Heart left ventricle (tissue), 16 donors: ENCODE data around the gene FMO2. TPM values are rescaled to one million over a fixed set of nuclear protein-coding genes. Genes with fewer than 3 reads are reported as not detected.

Experiments used
- ATAC-seq, 4 donors: fragments of 200-7000 bp; cut with Tn5 transposase; one replicate each; pipeline ENCODE4 v1.9.1; 2020 to 2022; ENCODE audit warnings: moderate library complexity in 4 of 4, mild to moderate bottlenecking in 3 of 4, moderate number of reproducible peaks in 1 of 4
- DNase-seq, 5 donors: peaks; one replicate each; pipeline ENCODE4 v3.0.0-alpha.2; 2020
- H3K27ac ChIP-seq, 12 donors: fragments of 200-600 bp; sonication (generic) in 4 of 12; one replicate each; pipeline versions ENCODE4 v1.5.0 to v1.8.0; 2016 to 2022; ENCODE audit warnings: mild to moderate bottlenecking in 2 of 12
- H3K27me3 ChIP-seq, 9 donors: fragments of 200-600 bp; sonication (generic) in 2 of 9; one replicate each; pipeline versions ENCODE4 v1.5.1 to v1.8.0; 2016 to 2022; ENCODE audit warnings: mild to moderate bottlenecking in 3 of 9
- H3K36me3 ChIP-seq, 9 donors: fragments of 200-600 bp; sonication (generic) in 2 of 9; one replicate each; pipeline versions ENCODE4 v1.5.0 to v1.8.0; 2018 to 2022; ENCODE audit warnings: mild to moderate bottlenecking in 2 of 9
- H3K4me1 ChIP-seq, 12 donors: fragments of 200-600 bp; sonication (generic) in 4 of 12; one replicate each; pipeline versions ENCODE4 v1.5.0 to v1.8.0; 2016 to 2022; ENCODE audit warnings: mild to moderate bottlenecking in 3 of 12
- H3K4me3 ChIP-seq, 12 donors: fragments of 200-600 bp; sonication (generic) in 4 of 12; one replicate each; pipeline versions ENCODE4 v1.5.0 to v1.8.0; 2017 to 2022; ENCODE audit warnings: mild to moderate bottlenecking in 9 of 12, moderate library complexity in 4 of 12
- H3K9me3 ChIP-seq, 12 donors: fragments of 200-600 bp; sonication (generic) in 4 of 12; one replicate each; pipeline versions ENCODE4 v1.5.0 to v1.8.0; 2016 to 2022; ENCODE audit warnings: mild to moderate bottlenecking in 1 of 12
- CTCF ChIP-seq, 12 donors: fragments of 200-600 bp; sonication (generic) in 4 of 12; IDR thresholded peaks; one replicate each; pipeline versions ENCODE4 v1.5.0 to v1.8.0; 2018 to 2022; ENCODE audit warnings: antibody characterized with exemption in 12 of 12, mild to moderate bottlenecking in 5 of 12
- POLR2A ChIP-seq, 2 donors: fragments of 450-650 bp; IDR thresholded peaks; one replicate each; pipeline ENCODE4 v1.6.1; 2017; ENCODE audit warnings: antibody characterized with exemption in 2 of 2, mild to moderate bottlenecking in 2 of 2, moderate library complexity in 2 of 2
- WGBS, 4 donors: extraction: QIAGEN DNeasy Blood & Tissue Kit in 2 of 4; methylation state at CpG; one replicate each; pipeline versions ENCODE4 v1.1.5 to v1.1.7; 2013 to 2018; 5-methylcytosine and 5-hydroxymethylcytosine counted together
- intact Hi-C, 10 donors: fragments of 100-400 bp; cut with DNase I; formaldehyde crosslinking; loops; one replicate each; pipeline versions ENCODE4 v1.11.1 to v1.14.2; 2022
- long read RNA-seq, 3 donors: library from polyadenylated mRNA; unstranded; transcript quantifications; one replicate each; pipeline ENCODE4 v2.0.0, GENCODE V29; 2020 to 2021
- polyA plus RNA-seq, 2 donors: library from polyadenylated mRNA; stranded (reverse); fragments of 200-250 nt; gene quantifications; one replicate each; pipeline ENCODE4 v1.2.3, GENCODE V29; 2013
- total RNA-seq, 9 donors: library from RNA; depleted of rRNA in 2 of 9; stranded (reverse); fragments of >200 nt in 2 of 9; fragmentation: NEBNext Ultra II Directional in 3 of 9; extraction: Animal tissue kit (Norgen Biotek cat#: 25700) in 3 of 9; gene quantifications; one replicate each; pipeline versions ENCODE4 v1.1.0 to v1.2.4, GENCODE V29; 2016 to 2023
- donor health status: ischemic (EF 13 %, LVEDD 7.1; RV severe dilation, severe dysfunction).
- donor health status: healthy with polysubstance abuse.
- donor health status: DM: no; HTN: yes; CAD: no.
- donor health status: DM: no; HTN: no; CAD: no.
- donor health status: ischemic (EF 25% LVEDD 6.9; RV normal size, moderate dysfunction).
- donor health status: ischemic (EF 25% LVEDD 5.7; RV mildly dilated, moderate dysfunction).
- donor health status: healthy.
- donor health status: DM: yes; HTN: yes; CAD: no.
- donor health status: ischemic (EF 35%, LVEDD 5.7; RV mildly dilated, moderate dysfunction).
- donor health status: nonischemic (EF 11% LVEDD 7.7; RV severe dilation, severe dysfunction).
- donor health status: DM: yes; HTN: yes; CAD: no.
- donor health status: PGD.
- donor health status: ischemic (EF 29% LVEDD 5.4; RV normal size, mild dysfunction).
- donor health status: nonischemic (EF 23%, LVEDD 6.1; RV moderate dilation, normal function).

The FMO2 gene
- 10 to 100 TPM; 17.8 to 65.6 (median 31.3) TPM for total RNA-seq
- 10 to 100 TPM in 1 of 2 donors, 1 to 10 TPM in 1; 7.5 to 24.4 TPM for polyA plus RNA-seq
- long read RNA-seq, donor 1, transcript FMO2-201 (9 exons, 3,851 nt): major isoform, 7 of 28 reads
- long read RNA-seq, donor 1, partial matches to known transcripts: 7 of 28 reads
- long read RNA-seq, donor 1, other reads (novel, unspliced or antisense): 14 of 28 reads
- long read RNA-seq, donor 2, transcript FMO2-201 (9 exons, 3,851 nt): major isoform, 29 of 65 reads
- long read RNA-seq, donor 2, partial matches to known transcripts: 15 of 65 reads
- long read RNA-seq, donor 2, other reads (novel, unspliced or antisense): 21 of 65 reads
- long read RNA-seq, donor 3, partial matches to known transcripts: 2 of 18 reads
- long read RNA-seq, donor 3, other reads (novel, unspliced or antisense): 12 of 18 reads

- WGBS, 4 donors: 41 to 54% (median 45%) methylated on average over 6 of the region's 6 CpGs
- TF ChIP-seq POLR2A (IDR thresholded peaks at IDR 0.05) (peak in 1 of 2 donors; percentile 54), CTCF (IDR thresholded peaks at IDR 0.05) (no peak)
These were observed at the start of gene FMO2 for GRCh38 chr1:171185091-171185490. TSS of gene FMO2 (plus strand) at chr1:171185300. CDS start at chr1:171185714, 414 bp downstream.

GRCh38 chr1:171137580-171137979 lies 47.5 kb upstream of the FMO2 start:
- 66 to 76% (median 72%) methylated on average over 2 of the region's 2 CpGs for WGBS, 4 donors
- Histone ChIP-seq H3K36me3 (no peaks in the 10 kb centered on the region), H3K9me3 (peaks cover 0 to 2% (median 0%) of the 10 kb centered on the region in 12 donors), H3K27ac (peak overlapping the region in 4 of 12 donors; percentile 80 to 91 (median 82)), H3K4me1 (peaks cover 0 to 57% (median 35%) of the 10 kb centered on the region in 12 donors), H3K27me3 (no peaks in the 10 kb centered on the region), H3K4me3 (no peak overlapping the region)
- intact Hi-C loops: no loop called here
- ATAC-seq (no peak), DNase-seq (no peak)
- TF ChIP-seq CTCF (IDR thresholded peaks at IDR 0.05) (no peak), POLR2A (IDR thresholded peaks at IDR 0.05) (no peak)

More at GRCh38 chr1:171185091-171185490, at the start of gene FMO2:
- intact Hi-C loops: loop anchor here in 9 of 10 donors (1.0 to 10.0 kb wide), 7 partner anchors 42 to 103 kb away; no protein-coding TSS in a partner anchor
- H3K9me3 ChIP-seq: no peaks in the 10 kb centered on the region
- peak within 1 kb of the TSS; percentile 19 to 67 (median 50) for H3K4me3 ChIP-seq
- ATAC-seq: peak; percentile 34 to 72 (median 70)
- no peaks in the 10 kb centered on the region for H3K27me3 ChIP-seq
- H3K4me1 ChIP-seq: peaks cover 0 to 18% (median 0%) of the 10 kb centered on the region in 12 donors
- peak in 2 of 5 donors; percentile 13 to 22 for DNase-seq
- peak within 1 kb of the TSS; percentile 55 to 88 (median 74) for H3K27ac ChIP-seq
- no peaks in the 10 kb centered on the region for H3K36me3 ChIP-seq

- DNase-seq (peak in 1 of 5 donors; percentile 27), ATAC-seq (peak in 1 of 4 donors; percentile 18)
- WGBS, 4 donors: 44 to 60% (median 49%) methylated on average over 2 of the region's 2 CpGs
- Histone ChIP-seq H3K27ac (peak overlapping the region; percentile 79 to 94 (median 86)), H3K27me3 (no peaks in the 10 kb centered on the region), H3K9me3 (no peaks in the 10 kb centered on the region), H3K4me1 (peaks cover 0 to 71% (median 48%) of the 10 kb centered on the region in 12 donors), H3K36me3 (no peaks in the 10 kb centered on the region), H3K4me3 (no peak overlapping the region)
- TF ChIP-seq POLR2A (IDR thresholded peaks at IDR 0.05) (no peak), CTCF (IDR thresholded peaks at IDR 0.05) (no peak)
- intact Hi-C loops: no loop called here
These were observed 46.1 kb upstream of the FMO2 start for GRCh38 chr1:171138980-171139379.

GRCh38 chr1:171139890-171140289 lies 45.2 kb upstream of the FMO2 start:
- Histone ChIP-seq H3K36me3 (no peaks in the 10 kb centered on the region), H3K27ac (peak overlapping the region; percentile 79 to 94 (median 86)), H3K9me3 (no peaks in the 10 kb centered on the region), H3K4me1 (peaks cover 0 to 76% (median 49%) of the 10 kb centered on the region in 12 donors), H3K27me3 (no peaks in the 10 kb centered on the region), H3K4me3 (no peak overlapping the region)
- ATAC-seq (no peak), DNase-seq (peak in 2 of 5 donors; percentile 18 to 21)
- intact Hi-C loops: loop anchor here in 6 of 10 donors (2.0 to 5.0 kb wide), 3 partner anchors 29 to 47 kb away; partner anchors contain the start of gene FMO2 (in 2 of the 6)
- no peak for TF ChIP-seq CTCF (IDR thresholded peaks at IDR 0.05)
- no peak for TF ChIP-seq POLR2A (IDR thresholded peaks at IDR 0.05)
- 71 to 95% (median 84%) methylated on average over 4 of the region's 4 CpGs for WGBS, 4 donors
